Neural cell (in vitro differentiated cells): ENCODE results near the gene ZCCHC13. TPM values are rescaled to one million over a fixed set of nuclear protein-coding genes. Genes with fewer than 3 reads are reported as not detected.

ENCODE experiments used
- H2AFZ ChIP-seq: fragments of 200-600, 300-800 bp; sonication (generic), shearing (Covaris generic); 2 replicates; pipeline ENCODE4 v1.6.0; 2014; ENCODE audit warnings: low read depth, mild to moderate bottlenecking, antibody characterized with exemption, low read length, moderate library complexity
- H3F3A ChIP-seq: fragments of 200-600 bp; shearing (Covaris generic); 2 replicates; pipeline ENCODE4 v1.6.1; 2016; ENCODE audit warnings: mild to moderate bottlenecking, moderate library complexity, mixed read lengths, antibody characterized with exemption, low read length; ENCODE audit not compliant: insufficient read depth, poor library complexity, severe bottlenecking
- H3K27ac ChIP-seq: fragments of 200-600, 300-800 bp; sonication (generic), shearing (Covaris generic); 2 replicates; pipeline ENCODE4 v1.5.1; 2014; ENCODE audit warnings: mild to moderate bottlenecking, low read length, moderate library complexity
- H3K27me3 ChIP-seq: fragments of 300-800, 200-600 bp; sonication (generic), shearing (Covaris generic); 2 replicates; pipeline ENCODE4 v1.6.0; 2014; ENCODE audit warnings: mild to moderate bottlenecking, low read depth, low read length, moderate library complexity; ENCODE audit not compliant: insufficient read depth
- H3K36me3 ChIP-seq: fragments of 300-800, 200-600 bp; sonication (generic), shearing (Covaris generic); 2 replicates; pipeline ENCODE4 v1.5.1; 2014; ENCODE audit warnings: mild to moderate bottlenecking, antibody characterized with exemption, low read length, moderate library complexity; ENCODE audit not compliant: insufficient read depth
- H3K4me2 ChIP-seq: fragments of 300-800, 200-600 bp; sonication (generic), shearing (Covaris generic); 2 replicates; pipeline ENCODE4 v1.6.0; 2014; ENCODE audit warnings: mild to moderate bottlenecking, low read length
- H3K4me3 ChIP-seq: fragments of 300-800, 200-600 bp; sonication (generic), shearing (Covaris generic); 2 replicates; pipeline ENCODE4 v1.5.1; 2014; ENCODE audit warnings: mild to moderate bottlenecking, low read length, moderate library complexity
- H3K79me2 ChIP-seq: fragments of 200-600 bp; shearing (Covaris generic); replicated peaks from 2 replicates; pipeline ENCODE4 v1.6.0; 2014; ENCODE audit warnings: mild to moderate bottlenecking, low read length, moderate library complexity; ENCODE audit not compliant: insufficient read depth
- H3K9ac ChIP-seq: fragments of 300-800, 200-600 bp; sonication (generic), shearing (Covaris generic); 2 replicates; pipeline ENCODE4 v1.6.1; 2016; ENCODE audit warnings: mild to moderate bottlenecking, low read length, mixed read lengths
- H3K9me2 ChIP-seq: fragments of 200-600 bp; shearing (Covaris generic); 2 replicates; pipeline ENCODE4 v1.6.1; 2016; ENCODE audit warnings: mild to moderate bottlenecking, low read length, mixed read lengths; ENCODE audit not compliant: insufficient read depth
- H3K9me3 ChIP-seq: fragments of 200-600, 300-800 bp; sonication (generic), shearing (Covaris generic); 2 replicates; pipeline ENCODE4 v1.6.1; 2016; ENCODE audit warnings: mild to moderate bottlenecking, mixed run types, low read length, moderate library complexity, mixed read lengths
- H4K20me1 ChIP-seq: fragments of 200-600 bp; shearing (Covaris generic); 2 replicates; pipeline ENCODE4 v1.6.1; 2016; ENCODE audit warnings: mild to moderate bottlenecking, mixed run types; ENCODE audit not compliant: insufficient read depth
- CTCF ChIP-seq: fragments of 450-650 bp; IDR thresholded peaks from 2 replicates; pipeline ENCODE4 v1.5.1; 2014; ENCODE audit warnings: antibody characterized with exemption, mild to moderate bottlenecking, moderate library complexity; ENCODE audit not compliant: poor library complexity, severe bottlenecking
- EP300 ChIP-seq: fragments of 450-650 bp; conservative IDR thresholded peaks from 2 replicates; pipeline ENCODE4 v1.6.1; 2014; ENCODE audit warnings: antibody characterized with exemption, mild to moderate bottlenecking, moderate library complexity; ENCODE audit not compliant: poor library complexity, severe bottlenecking
- EZH2 ChIP-seq: fragments of 200-600, 300-800 bp; shearing (Covaris generic), sonication (generic); IDR thresholded peaks from 2 replicates; pipeline ENCODE4 v1.6.1; 2014; ENCODE audit warnings: antibody characterized with exemption, low read length, borderline replicate concordance, mild to moderate bottlenecking; ENCODE audit not compliant: insufficient read depth, poor library complexity, severe bottlenecking
- MXI1 ChIP-seq: fragments of 450-650 bp; conservative IDR thresholded peaks from 2 replicates; pipeline ENCODE4 v1.6.1; 2014; ENCODE audit warnings: antibody characterized with exemption, mild to moderate bottlenecking; ENCODE audit not compliant: poor library complexity, severe bottlenecking
- POLR2AphosphoS5 ChIP-seq: IDR thresholded peaks from 2 replicates; pipeline ENCODE4 v1.6.1; 2012
- RAD21 ChIP-seq: fragments of 450-650 bp; conservative IDR thresholded peaks from 2 replicates; pipeline ENCODE4 v1.6.1; 2014; ENCODE audit warnings: antibody characterized with exemption, mild to moderate bottlenecking, moderate library complexity
- SMC3 ChIP-seq: fragments of 450-650 bp; conservative IDR thresholded peaks from 2 replicates; pipeline ENCODE4 v1.6.1; 2014; ENCODE audit warnings: antibody characterized with exemption, mild to moderate bottlenecking, moderate library complexity; ENCODE audit not compliant: poor library complexity
- TAF1 ChIP-seq: IDR thresholded peaks from 2 replicates; pipeline ENCODE4 v1.6.1; 2012; ENCODE audit warnings: low read depth
- polyA plus RNA-seq: library from polyadenylated mRNA; depleted of rRNA; stranded (reverse); fragments of >200 nt; gene quantifications from 2 replicates; pipeline ENCODE4 v1.2.3, GENCODE V29; 2014
- TF ChIP-seq, protein P1 (sequence below): IDR thresholded peaks from 2 replicates; pipeline ENCODE4 v1.6.1; 2012; ENCODE audit warnings: borderline replicate concordance

The ZCCHC13 gene
- polyA plus RNA-seq, 1 donor from 2014 or later = not detected

DNA sequence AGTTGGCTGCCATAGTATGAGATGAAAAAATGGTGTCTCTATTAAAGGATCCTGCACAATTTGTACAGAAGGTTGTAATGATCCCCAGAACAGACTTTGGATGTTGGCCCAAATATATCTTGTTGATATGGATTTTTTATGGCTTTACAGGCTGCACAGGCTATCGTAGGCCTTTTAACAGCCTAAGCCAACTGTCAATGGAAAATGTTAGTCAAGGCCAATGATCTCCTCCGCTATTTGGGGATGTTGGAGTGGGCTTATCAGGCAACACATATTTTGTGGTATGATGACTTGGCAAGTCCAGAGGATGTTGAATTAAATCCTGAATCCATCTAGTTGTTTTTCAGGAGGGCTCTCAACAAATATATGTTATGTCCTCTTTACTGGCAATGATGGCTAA lies 42.1 kb downstream of the ZCCHC13 start:
- Histone ChIP-seq H3K36me3 (no peaks in the 10 kb centered on the region), H3K27ac (no peak overlapping the region), H3K79me2 (no peaks in the 10 kb centered on the region), H3K4me2 (no peak overlapping the region), H4K20me1 (no peaks in the 10 kb centered on the region), H3K9ac (no peak overlapping the region), H3K9me2 (no peaks in the 10 kb centered on the region), H3K9me3 (no peaks in the 10 kb centered on the region), H3K4me3 (no peak overlapping the region), H3K27me3 (no peaks in the 10 kb centered on the region), H2AFZ (no peak overlapping the region), H3F3A (no peaks in the 10 kb centered on the region)
- TF ChIP-seq EP300 (no peak), POLR2AphosphoS5 (no peak), RAD21 (no peak), CTCF (no peak), MXI1 (no peak), TAF1 (no peak), SMC3 (no peak), EZH2 (no peak)
- TF ChIP-seq, protein P1, sequence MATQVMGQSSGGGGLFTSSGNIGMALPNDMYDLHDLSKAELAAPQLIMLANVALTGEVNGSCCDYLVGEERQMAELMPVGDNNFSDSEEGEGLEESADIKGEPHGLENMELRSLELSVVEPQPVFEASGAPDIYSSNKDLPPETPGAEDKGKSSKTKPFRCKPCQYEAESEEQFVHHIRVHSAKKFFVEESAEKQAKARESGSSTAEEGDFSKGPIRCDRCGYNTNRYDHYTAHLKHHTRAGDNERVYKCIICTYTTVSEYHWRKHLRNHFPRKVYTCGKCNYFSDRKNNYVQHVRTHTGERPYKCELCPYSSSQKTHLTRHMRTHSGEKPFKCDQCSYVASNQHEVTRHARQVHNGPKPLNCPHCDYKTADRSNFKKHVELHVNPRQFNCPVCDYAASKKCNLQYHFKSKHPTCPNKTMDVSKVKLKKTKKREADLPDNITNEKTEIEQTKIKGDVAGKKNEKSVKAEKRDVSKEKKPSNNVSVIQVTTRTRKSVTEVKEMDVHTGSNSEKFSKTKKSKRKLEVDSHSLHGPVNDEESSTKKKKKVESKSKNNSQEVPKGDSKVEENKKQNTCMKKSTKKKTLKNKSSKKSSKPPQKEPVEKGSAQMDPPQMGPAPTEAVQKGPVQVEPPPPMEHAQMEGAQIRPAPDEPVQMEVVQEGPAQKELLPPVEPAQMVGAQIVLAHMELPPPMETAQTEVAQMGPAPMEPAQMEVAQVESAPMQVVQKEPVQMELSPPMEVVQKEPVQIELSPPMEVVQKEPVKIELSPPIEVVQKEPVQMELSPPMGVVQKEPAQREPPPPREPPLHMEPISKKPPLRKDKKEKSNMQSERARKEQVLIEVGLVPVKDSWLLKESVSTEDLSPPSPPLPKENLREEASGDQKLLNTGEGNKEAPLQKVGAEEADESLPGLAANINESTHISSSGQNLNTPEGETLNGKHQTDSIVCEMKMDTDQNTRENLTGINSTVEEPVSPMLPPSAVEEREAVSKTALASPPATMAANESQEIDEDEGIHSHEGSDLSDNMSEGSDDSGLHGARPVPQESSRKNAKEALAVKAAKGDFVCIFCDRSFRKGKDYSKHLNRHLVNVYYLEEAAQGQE = no peak

GRCh38 chrX:74349387-74349786 lies 45.4 kb downstream of the ZCCHC13 start:
- TF ChIP-seq CTCF (no peak), SMC3 (no peak), TAF1 (no peak), RAD21 (no peak), POLR2AphosphoS5 (no peak), EP300 (no peak), MXI1 (no peak), EZH2 (no peak)
- TF ChIP-seq, protein P1 = no peak
- no peak overlapping the region for H3K9ac ChIP-seq
- H3K4me2 ChIP-seq = no peak overlapping the region
- H3K9me3 ChIP-seq = no peaks in the 10 kb centered on the region
- H3K36me3 ChIP-seq = no peaks in the 10 kb centered on the region
- H3K79me2 ChIP-seq = no peaks in the 10 kb centered on the region
- no peak overlapping the region for H3K27ac ChIP-seq
- no peaks in the 10 kb centered on the region for H3K27me3 ChIP-seq
- H3F3A ChIP-seq = no peaks in the 10 kb centered on the region
- H4K20me1 ChIP-seq = no peaks in the 10 kb centered on the region
- H3K9me2 ChIP-seq = no peaks in the 10 kb centered on the region
- H3K4me3 ChIP-seq = no peak overlapping the region
- no peak overlapping the region for H2AFZ ChIP-seq
